GDM1 (cell line): ENCODE measurements around the gene HMX2.

ENCODE experiments used
- DNase-seq: peaks from one replicate; lab custom pipeline; 2025; lab: John Stamatoyannopoulos, UW

Gene HMX2

DNA sequence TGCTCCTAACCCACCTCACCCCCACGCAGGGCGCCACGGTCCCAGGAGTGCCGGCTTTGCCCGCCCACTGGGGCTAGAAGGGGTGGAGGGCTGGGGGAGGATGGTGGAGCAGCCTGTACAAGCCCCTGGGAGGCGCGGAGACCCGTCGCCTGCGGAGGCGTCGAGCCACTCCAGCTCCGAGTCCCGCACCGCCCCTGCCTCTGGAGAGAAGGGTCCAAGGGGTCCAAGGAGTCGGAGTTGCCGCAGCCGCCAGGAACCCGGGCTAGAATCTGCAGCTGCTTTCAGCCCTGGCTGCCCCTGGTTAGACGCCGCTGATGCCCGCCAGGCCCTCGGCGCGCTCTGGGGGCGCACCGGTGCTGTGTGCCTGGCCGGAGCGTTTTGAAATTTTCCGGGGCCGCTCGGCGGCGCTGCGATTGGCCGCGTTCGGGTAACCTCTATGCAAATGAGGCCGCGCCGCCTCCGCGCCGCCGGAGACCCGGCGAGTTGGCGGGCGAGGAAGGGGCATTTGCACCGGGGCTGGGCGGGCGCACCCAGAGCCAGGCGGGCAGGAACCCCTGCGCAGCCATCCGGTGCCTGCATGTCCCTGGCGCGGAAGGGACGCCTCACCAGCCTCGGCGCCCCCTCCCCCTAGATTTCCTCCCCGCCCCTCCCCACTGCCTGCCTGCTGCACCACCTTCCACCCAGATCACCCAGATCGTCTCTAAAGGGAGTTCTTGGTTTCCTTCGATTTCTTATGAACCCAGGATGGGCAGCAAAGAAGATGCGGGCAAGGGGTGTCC, at the start of gene HMX2:
Gene HMX2 (plus strand): TSS at position 502 of the 779 bp plus-strand sequence. CDS start 243 bp downstream, at position 745.
- no peak for DNase-seq

GRCh38 chr10:123100030-123100762, 47.7 kb upstream of the HMX2 start:
- DNase-seq: no peak

GRCh38 chr10:123101872-123102271, 46.1 kb upstream of the HMX2 start:
- DNase-seq: no peak

- no peak for DNase-seq
Observed at GRCh38 chr10:123102673-123103072, 45.3 kb upstream of the HMX2 start.

GRCh38 chr10:123103944-123104343, 44.0 kb upstream of the HMX2 start:
- no peak for DNase-seq

GRCh38 chr10:123109466-123109865, 38.5 kb upstream of the HMX2 start:
- DNase-seq: no peak

DNA sequence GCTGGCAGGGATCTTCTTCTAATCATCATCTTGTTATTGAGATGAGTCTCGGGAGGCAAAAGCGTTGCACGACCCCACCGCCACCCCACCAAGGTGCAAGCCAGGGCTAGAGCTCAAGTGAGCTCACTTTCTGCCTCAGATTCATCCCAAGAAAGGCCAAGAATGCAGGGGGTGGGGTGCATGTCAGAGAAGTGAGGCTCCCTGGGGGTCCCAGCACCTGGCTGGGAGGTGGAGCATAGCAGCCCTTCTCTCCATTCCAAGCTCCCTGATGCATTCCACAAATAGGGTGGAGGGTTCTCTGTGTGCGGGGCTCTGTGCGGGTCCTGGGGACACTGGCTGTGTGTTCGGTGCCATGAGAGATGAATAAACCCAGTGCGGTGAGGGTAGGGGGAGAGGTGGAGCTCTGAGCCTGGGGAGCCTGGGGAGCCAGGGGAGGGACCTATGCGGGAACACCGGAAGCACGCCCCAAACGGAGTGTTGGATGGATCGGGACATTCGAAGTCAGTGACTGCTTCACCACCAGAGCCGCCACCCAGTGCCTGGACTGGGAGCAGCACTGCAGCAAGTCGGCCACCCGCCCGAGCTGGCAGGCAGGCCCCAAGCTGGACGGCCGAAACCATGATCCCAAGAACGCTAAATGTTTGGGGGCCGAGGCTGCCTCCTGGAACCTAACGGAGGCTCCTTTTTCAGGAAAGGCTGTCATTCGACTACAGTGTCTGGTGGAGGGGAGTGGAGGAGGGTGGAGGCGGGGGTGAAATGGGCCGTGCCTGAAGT, 30.1 kb upstream of the HMX2 start:
- DNase-seq: no peak

GRCh38 chr10:123119081-123119480, 28.9 kb upstream of the HMX2 start:
- no peak for DNase-seq

DNA sequence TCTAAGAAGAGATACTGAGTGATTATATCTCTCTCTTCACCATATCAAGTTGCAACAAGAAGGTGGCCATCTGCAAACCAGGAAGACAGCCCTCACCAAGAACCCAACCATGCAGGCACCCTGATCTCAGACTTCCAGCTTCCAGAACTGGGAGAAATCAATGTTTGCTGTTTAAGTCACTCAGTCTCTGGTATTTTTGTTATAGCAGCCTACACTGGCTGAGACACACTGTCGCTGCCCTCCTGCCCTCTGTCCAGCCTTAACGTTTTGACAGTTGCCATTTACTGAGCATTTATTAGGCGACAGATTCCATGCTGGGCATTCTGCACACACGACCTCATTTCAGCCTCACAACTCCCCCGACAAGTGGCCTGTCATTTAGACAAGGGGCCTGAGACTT, 21.7 kb upstream of the HMX2 start:
- no peak for DNase-seq

DNA sequence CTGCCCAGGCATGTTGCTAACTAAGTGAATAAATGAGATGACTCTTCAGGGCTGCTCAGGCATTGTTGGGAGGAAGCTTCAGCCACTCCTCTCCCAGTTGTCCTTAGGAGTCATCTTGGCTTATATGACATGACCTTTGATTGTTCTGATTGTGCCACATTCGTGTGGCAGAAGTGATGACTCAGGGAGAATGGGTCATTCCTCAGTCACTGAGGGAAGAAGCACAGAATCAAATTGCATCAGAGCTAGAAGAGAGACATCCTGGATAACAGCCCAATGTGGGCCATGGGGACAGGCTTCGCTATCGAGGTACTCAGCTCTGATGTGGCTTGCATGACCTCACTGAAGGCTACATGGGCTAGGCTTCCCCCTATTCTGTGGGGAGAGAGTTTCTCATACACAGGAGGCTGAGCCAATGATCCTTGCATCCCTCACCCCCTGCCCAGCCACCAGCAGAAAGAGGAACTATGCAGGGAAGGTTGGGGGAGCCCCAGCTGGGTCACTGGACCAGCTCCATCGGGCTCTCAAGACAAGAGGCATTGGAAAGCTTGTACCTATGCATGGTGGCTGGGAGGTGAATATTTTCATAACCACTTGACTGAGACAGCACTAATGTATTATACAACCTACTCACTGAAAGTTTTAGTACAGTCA, 18.2 kb upstream of the HMX2 start:
- DNase-seq: no peak

GRCh38 chr10:123132576-123133477, 15.1 kb upstream of the HMX2 start:
- DNase-seq: peak; percentile 64

- no peak for DNase-seq
Observed at GRCh38 chr10:123133541-123134342, 14.2 kb upstream of the HMX2 start.

DNA sequence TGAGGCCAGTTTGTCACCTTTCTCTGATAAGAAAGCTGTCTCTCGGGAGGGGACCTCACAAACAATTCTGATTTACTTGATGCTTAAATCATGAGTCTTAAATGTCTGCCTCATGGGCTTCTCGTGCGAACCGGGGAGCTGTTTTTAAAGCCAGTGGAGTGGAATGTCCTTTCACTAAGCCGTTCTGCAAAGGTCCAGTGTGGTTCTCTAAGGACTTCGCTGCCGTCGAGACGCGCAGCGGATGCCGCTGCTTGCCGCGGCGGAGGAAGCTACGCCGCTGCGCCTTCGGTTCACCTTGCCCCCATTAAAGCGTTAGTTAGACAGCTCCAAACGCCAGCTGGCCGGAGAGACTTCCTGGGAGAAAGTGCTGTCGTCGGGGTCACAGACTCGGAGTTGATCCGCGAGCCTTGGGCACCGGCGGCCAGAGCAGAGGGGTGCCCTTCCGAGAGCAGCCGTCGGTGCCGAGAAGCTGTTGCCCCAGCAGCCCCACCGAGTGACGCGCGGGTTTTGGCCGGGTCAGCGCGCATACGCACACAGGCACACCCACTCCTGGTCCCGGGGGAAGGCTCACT, 13.5 kb upstream of the HMX2 start:
- DNase-seq: no peak

GRCh38 chr10:123134915-123135414, 13.0 kb upstream of the HMX2 start:
- no peak for DNase-seq

DNA sequence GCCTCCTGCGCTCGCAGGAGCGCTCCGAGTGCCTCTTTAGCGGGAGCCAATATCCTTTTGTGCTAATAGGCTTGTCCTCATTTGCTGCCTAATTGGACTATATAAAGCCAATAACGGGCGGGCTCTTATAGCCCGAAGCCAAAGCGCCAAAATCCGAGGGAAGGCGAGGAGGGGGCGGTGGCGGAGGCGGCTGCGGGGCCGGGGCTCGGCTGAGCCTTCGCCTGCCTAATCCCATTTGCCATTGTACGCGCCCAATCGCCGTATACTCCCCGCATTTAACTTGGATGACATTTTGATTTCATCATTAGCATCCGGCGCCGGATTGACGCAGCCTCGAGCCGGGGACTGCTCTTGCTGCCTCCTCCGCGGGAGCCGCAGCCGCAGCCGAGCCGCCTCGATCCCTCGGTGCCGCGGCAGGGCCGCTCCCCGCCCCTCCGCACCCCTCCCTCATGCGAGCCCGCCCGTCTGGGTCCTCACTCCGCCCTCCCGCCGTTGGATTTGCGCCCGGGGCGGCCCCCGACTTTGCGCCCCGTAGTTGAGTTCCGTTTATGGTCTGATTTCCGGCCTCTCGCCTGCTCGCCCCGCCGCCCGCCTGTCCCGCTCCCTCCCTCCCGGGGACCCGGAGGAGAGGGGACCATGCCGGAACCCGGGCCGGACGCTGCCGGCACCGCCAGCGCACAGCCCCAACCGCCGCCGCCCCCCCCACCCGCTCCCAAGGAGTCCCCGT, 12.4 kb upstream of the HMX2 start, which contains the start of gene HMX3:
Gene HMX3 (plus strand): TSS at position 556 of the 727 bp plus-strand sequence. CDS start 81 bp downstream, at position 637.
- no peak for DNase-seq

DNA sequence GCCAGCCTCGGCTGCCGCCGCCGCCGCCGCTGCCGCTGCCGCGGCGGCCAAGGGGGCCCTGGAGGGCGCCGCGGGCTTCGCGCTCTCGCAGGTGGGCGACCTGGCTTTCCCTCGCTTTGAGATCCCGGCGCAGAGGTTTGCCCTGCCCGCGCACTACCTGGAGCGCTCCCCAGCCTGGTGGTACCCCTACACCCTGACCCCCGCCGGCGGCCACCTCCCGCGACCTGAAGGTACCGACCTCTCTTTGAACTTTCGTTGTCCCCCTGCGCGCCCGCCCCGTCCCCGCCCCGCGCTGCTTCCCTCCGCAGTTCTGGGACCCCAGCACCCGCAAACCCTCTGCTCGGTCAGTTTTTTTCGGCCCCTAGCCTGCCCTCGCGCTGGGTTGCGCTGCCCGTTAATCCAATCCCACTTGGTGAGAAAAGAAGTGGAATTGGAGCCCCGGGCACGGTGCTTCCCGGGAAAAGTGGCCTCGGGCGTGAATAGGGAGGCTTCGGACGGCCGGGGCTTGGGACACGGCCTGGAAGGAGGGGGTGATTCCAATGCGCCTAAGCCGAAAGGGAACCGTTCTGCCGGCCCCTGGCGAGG, 11.6 kb upstream of the HMX2 start:
- no peak for DNase-seq

DNA sequence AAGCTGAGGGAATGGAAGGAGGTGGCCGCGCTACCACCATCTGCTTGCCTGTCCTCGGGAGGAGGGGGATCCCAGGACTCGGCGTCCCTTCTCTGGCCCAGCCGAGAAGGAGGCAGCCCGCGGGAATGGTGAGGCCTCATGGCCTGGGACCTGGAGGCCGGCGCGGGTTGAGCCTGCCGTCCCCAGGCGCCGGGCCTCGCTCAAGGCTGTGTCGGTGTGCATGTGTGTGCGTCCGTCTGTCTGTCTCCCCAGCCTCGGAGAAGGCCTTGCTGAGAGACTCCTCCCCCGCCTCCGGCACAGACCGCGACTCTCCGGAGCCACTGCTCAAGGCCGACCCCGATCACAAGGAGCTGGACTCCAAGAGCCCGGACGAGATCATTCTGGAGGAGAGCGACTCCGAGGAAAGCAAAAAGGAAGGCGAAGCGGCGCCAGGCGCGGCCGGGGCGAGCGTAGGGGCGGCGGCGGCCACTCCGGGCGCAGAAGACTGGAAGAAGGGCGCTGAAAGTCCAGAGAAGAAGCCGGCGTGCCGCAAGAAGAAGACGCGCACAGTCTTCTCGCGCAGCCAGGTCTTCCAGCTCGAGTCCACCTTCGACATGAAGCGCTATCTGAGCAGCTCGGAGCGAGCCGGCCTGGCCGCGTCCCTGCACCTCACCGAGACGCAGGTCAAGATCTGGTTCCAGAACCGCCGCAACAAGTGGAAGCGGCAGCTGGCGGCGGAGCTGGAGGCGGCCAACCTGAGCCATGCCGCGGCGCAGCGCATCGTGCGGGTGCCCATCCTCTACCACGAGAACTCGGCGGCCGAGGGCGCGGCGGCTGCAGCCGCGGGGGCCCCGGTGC, 10.9 kb upstream of the HMX2 start:
- no peak for DNase-seq

DNA sequence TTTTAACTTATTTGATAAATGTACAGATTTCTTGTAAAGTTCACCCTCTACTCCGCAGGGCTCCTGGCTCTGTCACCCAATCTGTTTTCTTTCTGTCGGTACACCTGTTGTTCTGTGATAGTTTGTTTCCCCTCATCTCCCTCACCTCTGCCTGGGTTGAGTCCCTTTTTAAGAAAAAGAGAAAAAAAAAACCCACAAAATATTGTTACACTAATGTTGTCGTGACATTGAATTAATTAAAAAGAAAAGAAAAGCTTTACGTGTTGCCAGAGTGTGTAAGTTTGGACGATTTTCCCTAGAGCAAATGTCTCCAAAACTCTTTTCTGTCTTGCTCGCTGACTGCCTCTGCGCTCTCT, 8.8 kb upstream of the HMX2 start:
- DNase-seq: no peak
